ENCODE data around the gene RNF223. TPM values are rescaled to one million over a fixed set of nuclear protein-coding genes. Genes with fewer than 3 reads are reported as not detected.

The RNF223 gene
- total RNA-seq, 1 experiment from 2014 or later, result 0.08 TPM

GRCh38 chr1:1084372-1085170 lies 10.5 kb upstream of the RNF223 start:
- no peak overlapping the region for H3K27ac ChIP-seq (ENCODE audit: low read length)
- in situ Hi-C loops (cut with HindIII; ENCODE audit: low pct_unique_long_range_greater_than_20kb, low sequenced_read_pairs) (no loop called here), intact Hi-C loops (cut with micrococcal nuclease; ENCODE audit: unreplicated experiment) (no loop called here)
- no peaks in the 10 kb centered on the region for H3K27me3 ChIP-seq (ENCODE audit: control insufficient read depth, insufficient read depth, low read length)
- no TSS peak for BruUV-seq (replicated peaks)
- DNase-seq (ENCODE audit: low read depth, low spot score), result no peak
- no peak for ATAC-seq
- TF ChIP-seq POLR2AphosphoS5 (IDR thresholded peaks at IDR 0.05; ENCODE audit: low read depth, low read length), result no peak
- no peak for TF ChIP-seq TCF7L2 (IDR thresholded peaks at IDR 0.05; ENCODE audit: low read depth, low read length)
- no peak for TF ChIP-seq SIN3A (IDR thresholded peaks at IDR 0.05; ENCODE audit: borderline replicate concordance, insufficient read depth, low read depth, low read length)
- TF ChIP-seq CTCF (IDR thresholded peaks at IDR 0.05), result no peak
- TF ChIP-seq, protein P1, sequence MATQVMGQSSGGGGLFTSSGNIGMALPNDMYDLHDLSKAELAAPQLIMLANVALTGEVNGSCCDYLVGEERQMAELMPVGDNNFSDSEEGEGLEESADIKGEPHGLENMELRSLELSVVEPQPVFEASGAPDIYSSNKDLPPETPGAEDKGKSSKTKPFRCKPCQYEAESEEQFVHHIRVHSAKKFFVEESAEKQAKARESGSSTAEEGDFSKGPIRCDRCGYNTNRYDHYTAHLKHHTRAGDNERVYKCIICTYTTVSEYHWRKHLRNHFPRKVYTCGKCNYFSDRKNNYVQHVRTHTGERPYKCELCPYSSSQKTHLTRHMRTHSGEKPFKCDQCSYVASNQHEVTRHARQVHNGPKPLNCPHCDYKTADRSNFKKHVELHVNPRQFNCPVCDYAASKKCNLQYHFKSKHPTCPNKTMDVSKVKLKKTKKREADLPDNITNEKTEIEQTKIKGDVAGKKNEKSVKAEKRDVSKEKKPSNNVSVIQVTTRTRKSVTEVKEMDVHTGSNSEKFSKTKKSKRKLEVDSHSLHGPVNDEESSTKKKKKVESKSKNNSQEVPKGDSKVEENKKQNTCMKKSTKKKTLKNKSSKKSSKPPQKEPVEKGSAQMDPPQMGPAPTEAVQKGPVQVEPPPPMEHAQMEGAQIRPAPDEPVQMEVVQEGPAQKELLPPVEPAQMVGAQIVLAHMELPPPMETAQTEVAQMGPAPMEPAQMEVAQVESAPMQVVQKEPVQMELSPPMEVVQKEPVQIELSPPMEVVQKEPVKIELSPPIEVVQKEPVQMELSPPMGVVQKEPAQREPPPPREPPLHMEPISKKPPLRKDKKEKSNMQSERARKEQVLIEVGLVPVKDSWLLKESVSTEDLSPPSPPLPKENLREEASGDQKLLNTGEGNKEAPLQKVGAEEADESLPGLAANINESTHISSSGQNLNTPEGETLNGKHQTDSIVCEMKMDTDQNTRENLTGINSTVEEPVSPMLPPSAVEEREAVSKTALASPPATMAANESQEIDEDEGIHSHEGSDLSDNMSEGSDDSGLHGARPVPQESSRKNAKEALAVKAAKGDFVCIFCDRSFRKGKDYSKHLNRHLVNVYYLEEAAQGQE (IDR thresholded peaks at IDR 0.05; ENCODE audit: insufficient read depth in 1 of 2, low read depth in 2 of 2, low read length in 1 of 2), result no peak
- H3K9me3 ChIP-seq (ENCODE audit: control insufficient read depth, insufficient read depth, low read depth, low read length), result no peaks in the 10 kb centered on the region
- peaks cover 5% of the 10 kb centered on the region; the same call in 1 of the 2 replicates for H3K4me1 ChIP-seq (ENCODE audit: control insufficient read depth, insufficient read depth, low read length)
- H3K36me3 ChIP-seq (ENCODE audit: control insufficient read depth, insufficient read depth, low read length), result no peaks in the 10 kb centered on the region
- CTCF ChIA-PET, result no interaction called here
- no peak overlapping the region for H3K4me3 ChIP-seq (ENCODE audit: low read depth in 2 of 2, low read length in 2 of 2)
- POLR2A ChIA-PET, result no interaction called here

- Histone ChIP-seq H3K36me3 (ENCODE audit: control insufficient read depth, insufficient read depth, low read length) (no peaks in the 10 kb centered on the region), H3K4me1 (ENCODE audit: control insufficient read depth, insufficient read depth, low read length) (peaks cover 5% of the 10 kb centered on the region; the same call in 1 of the 2 replicates), H3K27ac (ENCODE audit: low read length) (no peak overlapping the region), H3K4me3 (ENCODE audit: low read depth in 2 of 2, low read length in 2 of 2) (no peak overlapping the region), H3K9me3 (ENCODE audit: control insufficient read depth, insufficient read depth, low read depth, low read length) (no peaks in the 10 kb centered on the region), H3K27me3 (ENCODE audit: control insufficient read depth, insufficient read depth, low read length) (no peaks in the 10 kb centered on the region)
- in situ Hi-C loops (cut with HindIII; ENCODE audit: low pct_unique_long_range_greater_than_20kb, low sequenced_read_pairs), result no loop called here
- intact Hi-C loops (cut with micrococcal nuclease; ENCODE audit: unreplicated experiment), result no loop called here
- ATAC-seq (no peak), DNase-seq (ENCODE audit: low read depth, low spot score) (no peak)
- ChIA-PET CTCF (no interaction called here), POLR2A (no interaction called here)
- no peak for TF ChIP-seq CTCF (IDR thresholded peaks at IDR 0.05)
- TF ChIP-seq, protein P1 (IDR thresholded peaks at IDR 0.05; ENCODE audit: insufficient read depth in 1 of 2, low read depth in 2 of 2, low read length in 1 of 2), result no peak
- no peak for TF ChIP-seq SIN3A (IDR thresholded peaks at IDR 0.05; ENCODE audit: borderline replicate concordance, insufficient read depth, low read depth, low read length)
- no peak for TF ChIP-seq TCF7L2 (IDR thresholded peaks at IDR 0.05; ENCODE audit: low read depth, low read length)
- TF ChIP-seq POLR2AphosphoS5 (IDR thresholded peaks at IDR 0.05; ENCODE audit: low read depth, low read length), result no peak
- no TSS peak for BruUV-seq (replicated peaks)
Measured at GRCh38 chr1:1083416-1084371, 9.6 kb upstream of the RNF223 start.

Data from Panc1 (cell line).